Spleen (tissue), 11 donors: ENCODE data around the gene KLHL34. TPM values are rescaled to one million over a fixed set of nuclear protein-coding genes. Genes with fewer than 3 reads are reported as not detected.
A peak's percentile ranks its signal among the peaks of the same experiment; 100 is the strongest.

Experiments used
- DNase-seq: peaks from one replicate; pipeline ENCODE4 v3.0.0-alpha.2; 2020
- H3K27ac ChIP-seq, 8 donors: fragments of 200-600 bp; sonication (generic) in 7 of 8; 1 replicate in 4 of 8; 2 replicates in 4 of 8; pipeline versions ENCODE4 v1.5.0 to v1.8.0; 2016 to 2021; ENCODE audit warnings: inconsistent platforms in 4 of 8, mild to moderate bottlenecking in 4 of 8, moderate library complexity in 1 of 8
- H3K27me3 ChIP-seq, 7 donors: fragments of 200-600 bp; sonication (generic) in 6 of 7; replicated peaks in 1 of 7; 1 replicate in 4 of 7; 2 replicates in 3 of 7; pipeline versions ENCODE4 v1.5.0 to v1.8.0; 2016 to 2021; ENCODE audit warnings: inconsistent platforms in 3 of 7, mild to moderate bottlenecking in 1 of 7
- H3K36me3 ChIP-seq, 6 donors: fragments of 200-600 bp; sonication (generic) in 5 of 6; 1 replicate in 4 of 6; 2 replicates in 2 of 6; pipeline versions ENCODE4 v1.5.0 to v1.8.0; 2016 to 2021; ENCODE audit warnings: inconsistent platforms in 2 of 6
- H3K4me1 ChIP-seq, 6 donors: fragments of 200-600 bp; sonication (generic) in 5 of 6; 1 replicate in 3 of 6; 2 replicates in 3 of 6; pipeline versions ENCODE4 v1.5.0 to v1.8.0; 2016 to 2021; ENCODE audit warnings: inconsistent platforms in 3 of 6
- H3K4me3 ChIP-seq, 8 donors: fragments of 200-600 bp; sonication (generic) in 7 of 8; 1 replicate in 4 of 8; 2 replicates in 4 of 8; pipeline versions ENCODE4 v1.5.0 to v1.8.0; 2016 to 2021; ENCODE audit warnings: inconsistent platforms in 4 of 8, mild to moderate bottlenecking in 4 of 8, moderate library complexity in 2 of 8
- H3K9me3 ChIP-seq, 8 donors: fragments of 200-600 bp; sonication (generic) in 7 of 8; 1 replicate in 4 of 8; 2 replicates in 4 of 8; pipeline versions ENCODE4 v1.5.0 to v1.8.0; 2016 to 2021; ENCODE audit warnings: inconsistent platforms in 4 of 8
- CTCF ChIP-seq, 11 experiments: fragments of 200-600 bp in 7 of 11; fragments of 450-650 bp in 4 of 11; sonication (generic) in 4 of 11; IDR thresholded peaks in 8 of 11; conservative IDR thresholded peaks in 3 of 11; 1 replicate in 7 of 11; 2 replicates in 4 of 11; pipeline versions ENCODE4 v1.4.0 to v1.8.0; 2016 to 2021; ENCODE audit warnings: antibody characterized with exemption in 11 of 11, inconsistent platforms in 4 of 11, mild to moderate bottlenecking in 1 of 11
- POLR2A ChIP-seq, 3 donors: fragments of 450-650 bp; IDR thresholded peaks; one replicate each; pipeline ENCODE4 v1.5.1; 2017; ENCODE audit warnings: antibody characterized with exemption in 3 of 3, mild to moderate bottlenecking in 1 of 3
- POLR2AphosphoS5 ChIP-seq, 3 donors: sonication (generic); formaldehyde crosslinking; IDR thresholded peaks; one replicate each; pipeline ENCODE4 v1.5.1; 2017; ENCODE audit warnings: antibody characterized with exemption in 3 of 3
- WGBS, 5 donors: extraction: QIAGEN DNeasy Blood & Tissue Kit in 3 of 5; methylation state at CpG; one replicate each; pipeline versions ENCODE4 v1.1.5 to v1.1.7; 2013 to 2018; 5-methylcytosine and 5-hydroxymethylcytosine counted together
- intact Hi-C: fragments of 100-400 bp; cut with DNase I; formaldehyde crosslinking; loops from one replicate; pipeline ENCODE4 v1.15.0; 2023; ENCODE audit warnings: low total_unique reads
- polyA plus RNA-seq, 3 donors: library from polyadenylated mRNA; stranded (reverse); fragments of 200-250 nt; gene quantifications; one replicate each; pipeline ENCODE4 v1.2.1, GENCODE V29; 2013
- total RNA-seq, 7 donors: library from RNA; depleted of rRNA in 3 of 7; stranded (reverse); fragments of >200 nt in 3 of 7; fragmentation: NEBNext Ultra II Directional in 4 of 7; extraction: Animal tissue kit (Norgen Biotek cat#: 25700) in 4 of 7; gene quantifications; one replicate each; pipeline versions ENCODE4 v1.1.0 to v1.2.1, GENCODE V29; 2016 to 2021
- donor health status: healthy with polysubstance abuse.
- donor health status: DM: no; HTN: no; CAD: no; lungs with moderate emphysema.
- donor health status: DM: no; HTN: no; CAD: no.
- donor health status: Bipolar disorder and iron deficiency.
- donor health status: healthy.
- donor health status: DM: no; HTN: no; CAD: no.
- donor health status: DM: yes; HTN: yes; CAD: no.

The KLHL34 gene
- total and polyA plus RNA-seq, 10 donors, result 0.14 to 0.63 (median 0.37) TPM; not detected in 2

GRCh38 chrX:21661316-21661715 lies 3.2 kb upstream of the KLHL34 start:
- H3K27me3 ChIP-seq, result peaks cover 0 to 36% (median 19%) of the 10 kb centered on the region in 7 donors
- WGBS, 5 donors, result 67 to 91% (median 77%) methylated on average over 6 of the region's 6 CpGs
- H3K4me1 ChIP-seq, result peaks cover 0 to 8% (median 0%) of the 10 kb centered on the region in 6 donors
- no peak for TF ChIP-seq POLR2A (IDR thresholded peaks at IDR 0.05)
- no peak for TF ChIP-seq POLR2AphosphoS5 (IDR thresholded peaks at IDR 0.05)
- H3K4me3 ChIP-seq, result no peak overlapping the region
- H3K27ac ChIP-seq, result no peak overlapping the region
- no peaks in the 10 kb centered on the region for H3K36me3 ChIP-seq
- no peak for DNase-seq
- H3K9me3 ChIP-seq, result peaks cover 0 to 7% (median 0%) of the 10 kb centered on the region in 8 donors
- intact Hi-C loops, result no loop called here

GRCh38 chrX:21660156-21660555 lies 2.0 kb upstream of the KLHL34 start:
- peaks cover 0 to 8% (median 0%) of the 10 kb centered on the region in 6 donors for H3K4me1 ChIP-seq
- intact Hi-C loops, result no loop called here
- no peak overlapping the region for H3K4me3 ChIP-seq
- H3K9me3 ChIP-seq, result peaks cover 0 to 7% (median 0%) of the 10 kb centered on the region in 8 donors
- DNase-seq, result no peak
- peaks cover 0 to 43% (median 25%) of the 10 kb centered on the region in 7 donors for H3K27me3 ChIP-seq
- WGBS, 5 donors, result 81 to 98% (median 93%) methylated on average over 2 of the region's 2 CpGs
- H3K36me3 ChIP-seq, result no peaks in the 10 kb centered on the region
- H3K27ac ChIP-seq, result no peak overlapping the region
- no peak for TF ChIP-seq CTCF (IDR thresholded peaks at IDR 0.05 in 8 of 11, conservative IDR thresholded peaks at IDR 0.05 in 3 of 11)
- no peak for TF ChIP-seq POLR2A (IDR thresholded peaks at IDR 0.05)
- no peak for TF ChIP-seq POLR2AphosphoS5 (IDR thresholded peaks at IDR 0.05)

GRCh38 chrX:21659320-21659719 lies 1.2 kb upstream of the KLHL34 start:
- intact Hi-C loops, result no loop called here
- H3K27ac ChIP-seq, result no peak overlapping the region
- H3K9me3 ChIP-seq, result peaks cover 0 to 7% (median 0%) of the 10 kb centered on the region in 8 donors
- TF ChIP-seq CTCF (IDR thresholded peaks at IDR 0.05 in 8 of 11, conservative IDR thresholded peaks at IDR 0.05 in 3 of 11), result no peak
- TF ChIP-seq POLR2A (IDR thresholded peaks at IDR 0.05), result no peak
- no peak for TF ChIP-seq POLR2AphosphoS5 (IDR thresholded peaks at IDR 0.05)
- DNase-seq, result no peak
- no peaks in the 10 kb centered on the region for H3K36me3 ChIP-seq
- H3K4me3 ChIP-seq, result no peak overlapping the region
- peaks cover 0 to 43% (median 25%) of the 10 kb centered on the region in 7 donors for H3K27me3 ChIP-seq
- H3K4me1 ChIP-seq, result peaks cover 0 to 8% (median 0%) of the 10 kb centered on the region in 6 donors
- 67 to 86% (median 69%) methylated on average over 3 of the region's 3 CpGs for WGBS, 5 donors

- peaks cover 0 to 40% (median 25%) of the 10 kb centered on the region in 7 donors for H3K27me3 ChIP-seq
- TF ChIP-seq POLR2A (IDR thresholded peaks at IDR 0.05), result no peak
- no peak for TF ChIP-seq CTCF (IDR thresholded peaks at IDR 0.05 in 8 of 11, conservative IDR thresholded peaks at IDR 0.05 in 3 of 11)
- no peak for TF ChIP-seq POLR2AphosphoS5 (IDR thresholded peaks at IDR 0.05)
- H3K36me3 ChIP-seq, result no peaks in the 10 kb centered on the region
- 22 to 47% (median 41%) methylated on average over 10 to 23 of the region's 23 CpGs for WGBS, 5 donors
- H3K9me3 ChIP-seq, result peaks cover 0 to 7% (median 0%) of the 10 kb centered on the region in 8 donors
- DNase-seq, result no peak
- peak overlapping the region in 6 of 8 donors; percentile 15 to 52 (median 26) for H3K4me3 ChIP-seq
- peaks cover 0 to 8% (median 0%) of the 10 kb centered on the region in 6 donors for H3K4me1 ChIP-seq
- intact Hi-C loops, result no loop called here
- no peak overlapping the region for H3K27ac ChIP-seq
Measured at GRCh38 chrX:21658746-21659145, 616 bp upstream of the KLHL34 start.
